ENCODE data around the gene IL23A.

IL23A gene

GRCh38 chr12:56338308-56339157, at the start of gene IL23A:
Gene IL23A (plus strand): TSS chr12:56338884. CDS start chr12:56339045, 161 bp downstream.
- ATAC-seq = peak; percentile 8; the same call in 1 of the 3 replicates
- no peak for TF ChIP-seq TSHZ2 (CRISPR knock-in tag; IDR thresholded peaks at IDR 0.05)
- no peak for TF ChIP-seq SNAI2 (CRISPR knock-in tag; IDR thresholded peaks at IDR 0.05)
- TF ChIP-seq TCF4 (CRISPR knock-in tag; IDR thresholded peaks at IDR 0.05; ENCODE audit: borderline replicate concordance) = no peak
- TF ChIP-seq ISL1 (CRISPR knock-in tag; IDR thresholded peaks at IDR 0.05) = no peak
- TF ChIP-seq POU6F1 (CRISPR knock-in tag; IDR thresholded peaks at IDR 0.05; ENCODE audit: borderline replicate concordance, low read depth) = no peak
- TF ChIP-seq ESRRG (CRISPR knock-in tag; IDR thresholded peaks at IDR 0.05) = no peak
- no peak for TF ChIP-seq ZC3H10 (CRISPR knock-in tag; IDR thresholded peaks at IDR 0.05)
- TF ChIP-seq ZNF8 (CRISPR knock-in tag; IDR thresholded peaks at IDR 0.05) = no peak
- no peak for TF ChIP-seq BACH2 (CRISPR knock-in tag; IDR thresholded peaks at IDR 0.05; ENCODE audit: borderline replicate concordance)
- no peak for TF ChIP-seq ARNTL (CRISPR knock-in tag; IDR thresholded peaks at IDR 0.05; ENCODE audit: borderline replicate concordance, low read depth)
- TF ChIP-seq GLIS3 (CRISPR knock-in tag; IDR thresholded peaks at IDR 0.05) = no peak
- no peak for TF ChIP-seq ZNF565 (CRISPR knock-in tag; conservative IDR thresholded peaks at IDR 0.05; ENCODE audit: low read depth)
- no peak for TF ChIP-seq ZFP30 (CRISPR knock-in tag; IDR thresholded peaks at IDR 0.05)
- no peak for TF ChIP-seq CSDC2 (CRISPR knock-in tag; IDR thresholded peaks at IDR 0.05)
- no peak for TF ChIP-seq TOX (CRISPR knock-in tag; IDR thresholded peaks at IDR 0.05; ENCODE audit: borderline replicate concordance)
- TF ChIP-seq PPARA (CRISPR knock-in tag; IDR thresholded peaks at IDR 0.05; ENCODE audit: borderline replicate concordance) = no peak
- no peak for TF ChIP-seq CSRNP3 (CRISPR knock-in tag; IDR thresholded peaks at IDR 0.05)

GRCh38 chr12:56293795-56294194, 44.9 kb upstream of the IL23A start:
- TF ChIP-seq ISL1 (CRISPR knock-in tag; IDR thresholded peaks at IDR 0.05) (no peak), SNAI2 (CRISPR knock-in tag; IDR thresholded peaks at IDR 0.05) (no peak), CREB5 (CRISPR knock-in tag; IDR thresholded peaks at IDR 0.05; ENCODE audit: low read depth) (no peak), CSDC2 (CRISPR knock-in tag; IDR thresholded peaks at IDR 0.05) (no peak), ZNF565 (CRISPR knock-in tag; conservative IDR thresholded peaks at IDR 0.05; ENCODE audit: low read depth) (no peak), ESRRG (CRISPR knock-in tag; IDR thresholded peaks at IDR 0.05) (no peak), POU6F1 (CRISPR knock-in tag; IDR thresholded peaks at IDR 0.05; ENCODE audit: borderline replicate concordance, low read depth) (no peak), ZFP30 (CRISPR knock-in tag; IDR thresholded peaks at IDR 0.05) (no peak), ZNF70 (CRISPR knock-in tag; IDR thresholded peaks at IDR 0.05) (no peak), TOX (CRISPR knock-in tag; IDR thresholded peaks at IDR 0.05; ENCODE audit: borderline replicate concordance) (no peak), CSRNP3 (CRISPR knock-in tag; IDR thresholded peaks at IDR 0.05) (no peak), TCF4 (CRISPR knock-in tag; IDR thresholded peaks at IDR 0.05; ENCODE audit: borderline replicate concordance) (no peak), TSHZ2 (CRISPR knock-in tag; IDR thresholded peaks at IDR 0.05) (no peak), BACH2 (CRISPR knock-in tag; IDR thresholded peaks at IDR 0.05; ENCODE audit: borderline replicate concordance) (no peak), PPARA (CRISPR knock-in tag; IDR thresholded peaks at IDR 0.05; ENCODE audit: borderline replicate concordance) (no peak), OSR1 (CRISPR knock-in tag; IDR thresholded peaks at IDR 0.05) (no peak), ZFP3 (CRISPR knock-in tag; IDR thresholded peaks at IDR 0.05) (no peak), ARNTL (CRISPR knock-in tag; IDR thresholded peaks at IDR 0.05; ENCODE audit: borderline replicate concordance, low read depth) (no peak), ZC3H10 (CRISPR knock-in tag; IDR thresholded peaks at IDR 0.05) (no peak)
- ATAC-seq = no peak

Data from SK-N-SH treated with all-trans-retinoic acid at 6 μM for 48 hours (cell line).